ENCODE results near the gene PTF1A.

DNA sequence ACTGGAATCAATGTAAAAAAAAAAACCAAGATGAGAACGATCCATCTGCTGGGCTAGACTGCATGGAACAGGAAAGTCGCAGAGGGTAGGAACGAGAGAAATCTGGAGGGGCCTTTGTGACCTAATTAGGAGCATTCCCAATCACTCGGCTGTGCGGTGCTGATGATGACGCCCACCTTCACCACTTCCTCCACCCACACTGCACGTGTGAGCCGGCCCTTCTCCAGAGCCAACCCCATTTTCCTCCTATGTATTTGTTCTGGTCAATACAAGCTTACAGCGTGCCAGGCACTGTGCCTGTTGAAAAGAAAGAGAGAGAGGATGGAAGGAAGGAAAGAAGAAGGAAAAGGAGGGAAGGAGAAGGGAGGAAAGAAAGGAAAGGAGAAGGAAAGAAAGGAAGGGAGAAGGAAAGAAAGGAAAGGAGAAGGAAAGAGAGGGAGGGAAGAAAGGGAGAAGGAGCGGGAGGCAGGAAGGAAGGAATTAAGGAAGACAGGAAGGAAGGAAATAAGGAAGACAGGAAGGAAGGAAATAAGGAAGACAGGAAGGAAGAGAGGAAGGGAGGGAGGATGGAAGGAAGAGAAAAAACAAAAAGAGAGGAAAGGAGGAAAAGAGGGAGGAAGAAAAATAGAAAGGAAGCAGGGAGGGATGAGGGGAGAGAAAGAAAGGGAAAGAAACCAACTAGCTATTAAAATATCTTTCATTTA is 35.5 kb upstream of the PTF1A start:
- TF ChIP-seq, protein P1, sequence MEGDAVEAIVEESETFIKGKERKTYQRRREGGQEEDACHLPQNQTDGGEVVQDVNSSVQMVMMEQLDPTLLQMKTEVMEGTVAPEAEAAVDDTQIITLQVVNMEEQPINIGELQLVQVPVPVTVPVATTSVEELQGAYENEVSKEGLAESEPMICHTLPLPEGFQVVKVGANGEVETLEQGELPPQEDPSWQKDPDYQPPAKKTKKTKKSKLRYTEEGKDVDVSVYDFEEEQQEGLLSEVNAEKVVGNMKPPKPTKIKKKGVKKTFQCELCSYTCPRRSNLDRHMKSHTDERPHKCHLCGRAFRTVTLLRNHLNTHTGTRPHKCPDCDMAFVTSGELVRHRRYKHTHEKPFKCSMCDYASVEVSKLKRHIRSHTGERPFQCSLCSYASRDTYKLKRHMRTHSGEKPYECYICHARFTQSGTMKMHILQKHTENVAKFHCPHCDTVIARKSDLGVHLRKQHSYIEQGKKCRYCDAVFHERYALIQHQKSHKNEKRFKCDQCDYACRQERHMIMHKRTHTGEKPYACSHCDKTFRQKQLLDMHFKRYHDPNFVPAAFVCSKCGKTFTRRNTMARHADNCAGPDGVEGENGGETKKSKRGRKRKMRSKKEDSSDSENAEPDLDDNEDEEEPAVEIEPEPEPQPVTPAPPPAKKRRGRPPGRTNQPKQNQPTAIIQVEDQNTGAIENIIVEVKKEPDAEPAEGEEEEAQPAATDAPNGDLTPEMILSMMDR (conservative IDR thresholded peaks at IDR 0.05; ENCODE audit: low read length): no peak
- no peak for TF ChIP-seq EZH2phosphoT487 (IDR thresholded peaks at IDR 0.05; ENCODE audit: borderline replicate concordance, low read depth, low read length)
